ENCODE results near the gene KDM4E.
"Not testable (repeated sequence)": the region's sequence is repeated elsewhere in the genome, so short reads cannot be mapped to it uniquely, and the experiment has no call there.

Gene KDM4E

GRCh38 chr11:95042239-95042638 is 17.2 kb downstream of the KDM4E start:
- H3K4me3 ChIP-seq (ENCODE audit: low read depth in 1 of 2, low read length in 2 of 2), result no peak overlapping the region
- TF ChIP-seq CTCF (IDR thresholded peaks at IDR 0.05; ENCODE audit: borderline replicate concordance, extremely low read depth, low read length, poor library complexity, severe bottlenecking) (no peak), EZH2 (IDR thresholded peaks at IDR 0.05; ENCODE audit: borderline replicate concordance, low read depth, low read length, severe bottlenecking) (no peak)
- DNase-seq (no peak), ATAC-seq (ENCODE audit: insufficient read depth, low read depth) (no peak)
- H3K9me3 ChIP-seq (ENCODE audit: insufficient read depth, low read length, severe bottlenecking), result no peaks in the 10 kb centered on the region
- no peak overlapping the region for H2AFZ ChIP-seq (ENCODE audit: low read depth, low read length)
- H3K79me2 ChIP-seq (ENCODE audit: insufficient read depth, low read length), result no peaks in the 10 kb centered on the region
- H3K4me1 ChIP-seq (ENCODE audit: insufficient read depth, low read length), result no peaks in the 10 kb centered on the region
- H3K9ac ChIP-seq (ENCODE audit: low read depth, low read length), result no peak overlapping the region
- H3K27ac ChIP-seq (ENCODE audit: low read length), result no peak overlapping the region
- peaks cover 4% of the 10 kb centered on the region for H3K27me3 ChIP-seq (ENCODE audit: insufficient read depth, low read length, poor library complexity)
- no peak overlapping the region for H3K4me2 ChIP-seq (ENCODE audit: insufficient read depth, low read length)
- H4K20me1 ChIP-seq (ENCODE audit: insufficient read depth, low read length), result no peaks in the 10 kb centered on the region
- H3K36me3 ChIP-seq (ENCODE audit: insufficient read depth, low read length), result no peaks in the 10 kb centered on the region

GRCh38 chr11:95042906-95043305 is 17.8 kb downstream of the KDM4E start:
- no peak for DNase-seq
- H3K4me1 ChIP-seq (ENCODE audit: insufficient read depth, low read length), result no peaks in the 10 kb centered on the region
- no peak for TF ChIP-seq EZH2 (IDR thresholded peaks at IDR 0.05; ENCODE audit: borderline replicate concordance, low read depth, low read length, severe bottlenecking)
- TF ChIP-seq CTCF (IDR thresholded peaks at IDR 0.05; ENCODE audit: borderline replicate concordance, extremely low read depth, low read length, poor library complexity, severe bottlenecking), result no peak
- no peak for ATAC-seq (ENCODE audit: insufficient read depth, low read depth)
- H3K4me2 ChIP-seq (ENCODE audit: insufficient read depth, low read length), result no peak overlapping the region
- H4K20me1 ChIP-seq (ENCODE audit: insufficient read depth, low read length), result no peaks in the 10 kb centered on the region
- H3K27ac ChIP-seq (ENCODE audit: low read length), result no peak overlapping the region
- no peaks in the 10 kb centered on the region for H3K79me2 ChIP-seq (ENCODE audit: insufficient read depth, low read length)
- no peaks in the 10 kb centered on the region for H3K9me3 ChIP-seq (ENCODE audit: insufficient read depth, low read length, severe bottlenecking)
- H2AFZ ChIP-seq (ENCODE audit: low read depth, low read length), result no peak overlapping the region
- no peak overlapping the region for H3K9ac ChIP-seq (ENCODE audit: low read depth, low read length)
- H3K4me3 ChIP-seq (ENCODE audit: low read depth in 1 of 2, low read length in 2 of 2), result no peak overlapping the region
- no peaks in the 10 kb centered on the region for H3K36me3 ChIP-seq (ENCODE audit: insufficient read depth, low read length)
- H3K27me3 ChIP-seq (ENCODE audit: insufficient read depth, low read length, poor library complexity), result peaks cover 4% of the 10 kb centered on the region

GRCh38 chr11:95044010-95044409 is 19.0 kb downstream of the KDM4E start:
- no peaks in the 10 kb centered on the region for H3K79me2 ChIP-seq (ENCODE audit: insufficient read depth, low read length)
- ATAC-seq (ENCODE audit: insufficient read depth, low read depth), result no peak
- H3K4me3 ChIP-seq (ENCODE audit: low read depth in 1 of 2, low read length in 2 of 2), result no peak overlapping the region
- peaks cover 4% of the 10 kb centered on the region for H3K27me3 ChIP-seq (ENCODE audit: insufficient read depth, low read length, poor library complexity)
- H3K9ac ChIP-seq (ENCODE audit: low read depth, low read length), result no peak overlapping the region
- no peaks in the 10 kb centered on the region for H3K36me3 ChIP-seq (ENCODE audit: insufficient read depth, low read length)
- no peaks in the 10 kb centered on the region for H3K9me3 ChIP-seq (ENCODE audit: insufficient read depth, low read length, severe bottlenecking)
- H3K4me2 ChIP-seq (ENCODE audit: insufficient read depth, low read length), result no peak overlapping the region
- no peaks in the 10 kb centered on the region for H3K4me1 ChIP-seq (ENCODE audit: insufficient read depth, low read length)
- no peak for DNase-seq
- no peaks in the 10 kb centered on the region for H4K20me1 ChIP-seq (ENCODE audit: insufficient read depth, low read length)
- TF ChIP-seq CTCF (IDR thresholded peaks at IDR 0.05; ENCODE audit: borderline replicate concordance, extremely low read depth, low read length, poor library complexity, severe bottlenecking) (no peak), EZH2 (IDR thresholded peaks at IDR 0.05; ENCODE audit: borderline replicate concordance, low read depth, low read length, severe bottlenecking) (no peak)
- H3K27ac ChIP-seq (ENCODE audit: low read length), result no peak overlapping the region
- H2AFZ ChIP-seq (ENCODE audit: low read depth, low read length), result no peak overlapping the region

- Histone ChIP-seq H4K20me1 (ENCODE audit: insufficient read depth, low read length) (no peaks in the 10 kb centered on the region), H3K4me1 (ENCODE audit: insufficient read depth, low read length) (no peaks in the 10 kb centered on the region), H2AFZ (ENCODE audit: low read depth, low read length) (no peak overlapping the region), H3K36me3 (ENCODE audit: insufficient read depth, low read length) (no peaks in the 10 kb centered on the region), H3K27ac (ENCODE audit: low read length) (no peak overlapping the region), H3K4me2 (ENCODE audit: insufficient read depth, low read length) (no peak overlapping the region), H3K27me3 (ENCODE audit: insufficient read depth, low read length, poor library complexity) (peaks cover 4% of the 10 kb centered on the region), H3K9me3 (ENCODE audit: insufficient read depth, low read length, severe bottlenecking) (no peaks in the 10 kb centered on the region), H3K4me3 (ENCODE audit: low read depth in 1 of 2, low read length in 2 of 2) (no peak overlapping the region), H3K9ac (ENCODE audit: low read depth, low read length) (no peak overlapping the region), H3K79me2 (ENCODE audit: insufficient read depth, low read length) (no peaks in the 10 kb centered on the region)
- ATAC-seq (ENCODE audit: insufficient read depth, low read depth) (no peak), DNase-seq (no peak)
- TF ChIP-seq EZH2 (IDR thresholded peaks at IDR 0.05; ENCODE audit: borderline replicate concordance, low read depth, low read length, severe bottlenecking), result no peak
- no peak for TF ChIP-seq CTCF (IDR thresholded peaks at IDR 0.05; ENCODE audit: borderline replicate concordance, extremely low read depth, low read length, poor library complexity, severe bottlenecking)
Measured at GRCh38 chr11:95045812-95046211, 20.8 kb downstream of the KDM4E start.

DNA sequence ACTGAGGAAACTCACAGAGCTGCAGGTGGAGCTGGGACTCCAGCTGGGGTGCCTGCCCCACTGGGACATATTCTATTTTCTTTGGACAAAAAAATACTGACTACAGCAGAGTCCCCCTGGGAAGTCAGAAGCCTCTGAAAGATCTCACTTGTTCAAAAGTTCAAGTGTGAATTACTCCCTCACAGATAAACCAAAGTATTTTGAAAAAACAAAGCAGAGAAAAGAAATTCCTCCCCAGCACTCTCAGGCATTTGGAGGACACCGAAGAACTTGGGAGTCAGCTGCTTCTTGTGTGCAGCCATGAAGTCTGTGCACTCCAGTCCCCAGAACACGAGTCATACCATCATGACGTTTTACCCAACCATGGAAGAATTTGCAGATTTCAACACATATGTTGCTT is 24.1 kb downstream of the KDM4E start, which contains the start of gene KDM4F:
Gene KDM4F, plus strand, starts transcription at position 301 of the 400 bp plus-strand sequence.
- H3K79me2 ChIP-seq (ENCODE audit: insufficient read depth, low read length); H3K36me3 ChIP-seq (ENCODE audit: insufficient read depth, low read length); DNase-seq; H3K27me3 ChIP-seq (ENCODE audit: insufficient read depth, low read length, poor library complexity); ATAC-seq (ENCODE audit: insufficient read depth, low read depth); H3K9me3 ChIP-seq (ENCODE audit: insufficient read depth, low read length, severe bottlenecking); H3K4me1 ChIP-seq (ENCODE audit: insufficient read depth, low read length); H3K9ac ChIP-seq (ENCODE audit: low read depth, low read length); H2AFZ ChIP-seq (ENCODE audit: low read depth, low read length); H4K20me1 ChIP-seq (ENCODE audit: insufficient read depth, low read length); H3K4me3 ChIP-seq (ENCODE audit: low read depth in 1 of 2, low read length in 2 of 2); H3K4me2 ChIP-seq (ENCODE audit: insufficient read depth, low read length); H3K27ac ChIP-seq (ENCODE audit: low read length): not testable (repeated sequence)

Measured in DND-41 (cell line).